Neural cell (in vitro differentiated cells): Measurements from ENCODE around the gene ACAD11. TPM values are rescaled to one million over a fixed set of nuclear protein-coding genes. Genes with fewer than 3 reads are reported as not detected.

Source experiments
- H2AFZ ChIP-seq: fragments of 200-600, 300-800 bp; sonication (generic), shearing (Covaris generic); 2 replicates; pipeline ENCODE4 v1.6.0; 2014; ENCODE audit warnings: low read depth, mild to moderate bottlenecking, antibody characterized with exemption, low read length, moderate library complexity
- H3F3A ChIP-seq: fragments of 200-600 bp; shearing (Covaris generic); 2 replicates; pipeline ENCODE4 v1.6.1; 2016; ENCODE audit warnings: mild to moderate bottlenecking, moderate library complexity, mixed read lengths, antibody characterized with exemption, low read length; ENCODE audit not compliant: insufficient read depth, poor library complexity, severe bottlenecking
- H3K27ac ChIP-seq: fragments of 200-600, 300-800 bp; sonication (generic), shearing (Covaris generic); 2 replicates; pipeline ENCODE4 v1.5.1; 2014; ENCODE audit warnings: mild to moderate bottlenecking, low read length, moderate library complexity
- H3K27me3 ChIP-seq: fragments of 300-800, 200-600 bp; sonication (generic), shearing (Covaris generic); 2 replicates; pipeline ENCODE4 v1.6.0; 2014; ENCODE audit warnings: mild to moderate bottlenecking, low read depth, low read length, moderate library complexity; ENCODE audit not compliant: insufficient read depth
- H3K36me3 ChIP-seq: fragments of 300-800, 200-600 bp; sonication (generic), shearing (Covaris generic); 2 replicates; pipeline ENCODE4 v1.5.1; 2014; ENCODE audit warnings: mild to moderate bottlenecking, antibody characterized with exemption, low read length, moderate library complexity; ENCODE audit not compliant: insufficient read depth
- H3K4me2 ChIP-seq: fragments of 300-800, 200-600 bp; sonication (generic), shearing (Covaris generic); 2 replicates; pipeline ENCODE4 v1.6.0; 2014; ENCODE audit warnings: mild to moderate bottlenecking, low read length
- H3K4me3 ChIP-seq: fragments of 300-800, 200-600 bp; sonication (generic), shearing (Covaris generic); 2 replicates; pipeline ENCODE4 v1.5.1; 2014; ENCODE audit warnings: mild to moderate bottlenecking, low read length, moderate library complexity
- H3K79me2 ChIP-seq: fragments of 200-600 bp; shearing (Covaris generic); replicated peaks from 2 replicates; pipeline ENCODE4 v1.6.0; 2014; ENCODE audit warnings: mild to moderate bottlenecking, low read length, moderate library complexity; ENCODE audit not compliant: insufficient read depth
- H3K9ac ChIP-seq: fragments of 300-800, 200-600 bp; sonication (generic), shearing (Covaris generic); 2 replicates; pipeline ENCODE4 v1.6.1; 2016; ENCODE audit warnings: mild to moderate bottlenecking, low read length, mixed read lengths
- H3K9me2 ChIP-seq: fragments of 200-600 bp; shearing (Covaris generic); 2 replicates; pipeline ENCODE4 v1.6.1; 2016; ENCODE audit warnings: mild to moderate bottlenecking, low read length, mixed read lengths; ENCODE audit not compliant: insufficient read depth
- H3K9me3 ChIP-seq: fragments of 200-600, 300-800 bp; sonication (generic), shearing (Covaris generic); 2 replicates; pipeline ENCODE4 v1.6.1; 2016; ENCODE audit warnings: mild to moderate bottlenecking, mixed run types, low read length, moderate library complexity, mixed read lengths
- H4K20me1 ChIP-seq: fragments of 200-600 bp; shearing (Covaris generic); 2 replicates; pipeline ENCODE4 v1.6.1; 2016; ENCODE audit warnings: mild to moderate bottlenecking, mixed run types; ENCODE audit not compliant: insufficient read depth
- EP300 ChIP-seq: fragments of 450-650 bp; conservative IDR thresholded peaks from 2 replicates; pipeline ENCODE4 v1.6.1; 2014; ENCODE audit warnings: antibody characterized with exemption, mild to moderate bottlenecking, moderate library complexity; ENCODE audit not compliant: poor library complexity, severe bottlenecking
- EZH2 ChIP-seq: fragments of 200-600, 300-800 bp; shearing (Covaris generic), sonication (generic); IDR thresholded peaks from 2 replicates; pipeline ENCODE4 v1.6.1; 2014; ENCODE audit warnings: antibody characterized with exemption, low read length, borderline replicate concordance, mild to moderate bottlenecking; ENCODE audit not compliant: insufficient read depth, poor library complexity, severe bottlenecking
- MXI1 ChIP-seq: fragments of 450-650 bp; conservative IDR thresholded peaks from 2 replicates; pipeline ENCODE4 v1.6.1; 2014; ENCODE audit warnings: antibody characterized with exemption, mild to moderate bottlenecking; ENCODE audit not compliant: poor library complexity, severe bottlenecking
- POLR2AphosphoS5 ChIP-seq: IDR thresholded peaks from 2 replicates; pipeline ENCODE4 v1.6.1; 2012
- RAD21 ChIP-seq: fragments of 450-650 bp; conservative IDR thresholded peaks from 2 replicates; pipeline ENCODE4 v1.6.1; 2014; ENCODE audit warnings: antibody characterized with exemption, mild to moderate bottlenecking, moderate library complexity
- SMC3 ChIP-seq: fragments of 450-650 bp; conservative IDR thresholded peaks from 2 replicates; pipeline ENCODE4 v1.6.1; 2014; ENCODE audit warnings: antibody characterized with exemption, mild to moderate bottlenecking, moderate library complexity; ENCODE audit not compliant: poor library complexity
- TAF1 ChIP-seq: IDR thresholded peaks from 2 replicates; pipeline ENCODE4 v1.6.1; 2012; ENCODE audit warnings: low read depth
- polyA plus RNA-seq: library from polyadenylated mRNA; depleted of rRNA; stranded (reverse); fragments of >200 nt; gene quantifications from 2 replicates; pipeline ENCODE4 v1.2.3, GENCODE V29; 2014
- TF ChIP-seq, protein P1 (sequence below): IDR thresholded peaks from 2 replicates; pipeline ENCODE4 v1.6.1; 2012; ENCODE audit warnings: borderline replicate concordance
- TF ChIP-seq, protein P2 (sequence below): fragments of 450-650 bp; IDR thresholded peaks from 2 replicates; pipeline ENCODE4 v1.5.1; 2014; ENCODE audit warnings: antibody characterized with exemption, mild to moderate bottlenecking, moderate library complexity; ENCODE audit not compliant: poor library complexity, severe bottlenecking

ACAD11 gene
- polyA plus RNA-seq, 1 donor from 2014 or later: 19.2 TPM

GRCh38 chr3:132626955-132627354 lies 32.7 kb downstream of the ACAD11 start:
- no peak overlapping the region for H3K4me3 ChIP-seq
- H3K9me2 ChIP-seq: no peaks in the 10 kb centered on the region
- H3K4me2 ChIP-seq: no peak overlapping the region
- TF ChIP-seq, protein P1, sequence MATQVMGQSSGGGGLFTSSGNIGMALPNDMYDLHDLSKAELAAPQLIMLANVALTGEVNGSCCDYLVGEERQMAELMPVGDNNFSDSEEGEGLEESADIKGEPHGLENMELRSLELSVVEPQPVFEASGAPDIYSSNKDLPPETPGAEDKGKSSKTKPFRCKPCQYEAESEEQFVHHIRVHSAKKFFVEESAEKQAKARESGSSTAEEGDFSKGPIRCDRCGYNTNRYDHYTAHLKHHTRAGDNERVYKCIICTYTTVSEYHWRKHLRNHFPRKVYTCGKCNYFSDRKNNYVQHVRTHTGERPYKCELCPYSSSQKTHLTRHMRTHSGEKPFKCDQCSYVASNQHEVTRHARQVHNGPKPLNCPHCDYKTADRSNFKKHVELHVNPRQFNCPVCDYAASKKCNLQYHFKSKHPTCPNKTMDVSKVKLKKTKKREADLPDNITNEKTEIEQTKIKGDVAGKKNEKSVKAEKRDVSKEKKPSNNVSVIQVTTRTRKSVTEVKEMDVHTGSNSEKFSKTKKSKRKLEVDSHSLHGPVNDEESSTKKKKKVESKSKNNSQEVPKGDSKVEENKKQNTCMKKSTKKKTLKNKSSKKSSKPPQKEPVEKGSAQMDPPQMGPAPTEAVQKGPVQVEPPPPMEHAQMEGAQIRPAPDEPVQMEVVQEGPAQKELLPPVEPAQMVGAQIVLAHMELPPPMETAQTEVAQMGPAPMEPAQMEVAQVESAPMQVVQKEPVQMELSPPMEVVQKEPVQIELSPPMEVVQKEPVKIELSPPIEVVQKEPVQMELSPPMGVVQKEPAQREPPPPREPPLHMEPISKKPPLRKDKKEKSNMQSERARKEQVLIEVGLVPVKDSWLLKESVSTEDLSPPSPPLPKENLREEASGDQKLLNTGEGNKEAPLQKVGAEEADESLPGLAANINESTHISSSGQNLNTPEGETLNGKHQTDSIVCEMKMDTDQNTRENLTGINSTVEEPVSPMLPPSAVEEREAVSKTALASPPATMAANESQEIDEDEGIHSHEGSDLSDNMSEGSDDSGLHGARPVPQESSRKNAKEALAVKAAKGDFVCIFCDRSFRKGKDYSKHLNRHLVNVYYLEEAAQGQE: no peak
- no peak for TF ChIP-seq EP300
- TF ChIP-seq RAD21: no peak
- TF ChIP-seq SMC3: no peak
- no peak for TF ChIP-seq EZH2
- no peak for TF ChIP-seq POLR2AphosphoS5
- TF ChIP-seq, protein P2, sequence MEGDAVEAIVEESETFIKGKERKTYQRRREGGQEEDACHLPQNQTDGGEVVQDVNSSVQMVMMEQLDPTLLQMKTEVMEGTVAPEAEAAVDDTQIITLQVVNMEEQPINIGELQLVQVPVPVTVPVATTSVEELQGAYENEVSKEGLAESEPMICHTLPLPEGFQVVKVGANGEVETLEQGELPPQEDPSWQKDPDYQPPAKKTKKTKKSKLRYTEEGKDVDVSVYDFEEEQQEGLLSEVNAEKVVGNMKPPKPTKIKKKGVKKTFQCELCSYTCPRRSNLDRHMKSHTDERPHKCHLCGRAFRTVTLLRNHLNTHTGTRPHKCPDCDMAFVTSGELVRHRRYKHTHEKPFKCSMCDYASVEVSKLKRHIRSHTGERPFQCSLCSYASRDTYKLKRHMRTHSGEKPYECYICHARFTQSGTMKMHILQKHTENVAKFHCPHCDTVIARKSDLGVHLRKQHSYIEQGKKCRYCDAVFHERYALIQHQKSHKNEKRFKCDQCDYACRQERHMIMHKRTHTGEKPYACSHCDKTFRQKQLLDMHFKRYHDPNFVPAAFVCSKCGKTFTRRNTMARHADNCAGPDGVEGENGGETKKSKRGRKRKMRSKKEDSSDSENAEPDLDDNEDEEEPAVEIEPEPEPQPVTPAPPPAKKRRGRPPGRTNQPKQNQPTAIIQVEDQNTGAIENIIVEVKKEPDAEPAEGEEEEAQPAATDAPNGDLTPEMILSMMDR: no peak
- no peak for TF ChIP-seq MXI1
- no peak for TF ChIP-seq TAF1
- H3K36me3 ChIP-seq: no peaks in the 10 kb centered on the region
- no peaks in the 10 kb centered on the region for H3K27me3 ChIP-seq
- no peaks in the 10 kb centered on the region for H4K20me1 ChIP-seq
- H3K27ac ChIP-seq: no peak overlapping the region
- H2AFZ ChIP-seq: no peak overlapping the region
- no peak overlapping the region for H3K9ac ChIP-seq
- no peaks in the 10 kb centered on the region for H3K79me2 ChIP-seq
- no peaks in the 10 kb centered on the region for H3K9me3 ChIP-seq
- H3F3A ChIP-seq: no peaks in the 10 kb centered on the region

- Histone ChIP-seq H3K9me3 (no peaks in the 10 kb centered on the region), H3K36me3 (no peaks in the 10 kb centered on the region), H3K79me2 (no peaks in the 10 kb centered on the region), H4K20me1 (no peaks in the 10 kb centered on the region), H3K4me2 (no peak overlapping the region), H3K9me2 (no peaks in the 10 kb centered on the region), H3K9ac (no peak overlapping the region), H2AFZ (no peak overlapping the region), H3K4me3 (no peak overlapping the region), H3F3A (no peaks in the 10 kb centered on the region), H3K27me3 (no peaks in the 10 kb centered on the region), H3K27ac (no peak overlapping the region)
- TF ChIP-seq SMC3 (no peak), POLR2AphosphoS5 (no peak)
- TF ChIP-seq, protein P2: no peak
Observed at GRCh38 chr3:132625613-132626012, 34.0 kb downstream of the ACAD11 start.
